K562 (cell line): ENCODE data around the gene SERPIND1. TPM values are rescaled to one million over a fixed set of nuclear protein-coding genes. Genes with fewer than 3 reads are reported as not detected.
A peak's percentile ranks its signal among the peaks of the same experiment; 100 is the strongest.

Source experiments
- NCOA2 ChIP-seq, 2 experiments: fragments of 450-650 bp; IDR thresholded peaks; 2 replicates each; pipeline ENCODE4 v1.6.1; 2018; ENCODE audit warnings: mild to moderate bottlenecking in 2 of 2, moderate library complexity in 1 of 2; ENCODE audit not compliant: partially characterized antibody in 2 of 2
- POLR2A ChIP-seq: fragments of 450-650 bp; conservative IDR thresholded peaks from 2 replicates; pipeline ENCODE4 v1.6.1; 2016
- RREB1 ChIP-seq: fragments of 250-450 bp; sonication (Bioruptor Pico); IDR thresholded peaks from 2 replicates; pipeline ENCODE4 v1.4.0; 2020
- ZNF511 ChIP-seq: sonication (generic); formaldehyde crosslinking; IDR thresholded peaks from 2 replicates; pipeline ENCODE4 v1.8.0; 2022; ENCODE audit warnings: mild to moderate bottlenecking, missing genetic modification reagents
- ZNF639 ChIP-seq, 2 experiments: fragments of 200-800 bp in 1 of 2; sonication (Bioruptor generic) in 1 of 2; sonication (generic) in 1 of 2; formaldehyde crosslinking in 1 of 2; IDR thresholded peaks in 1 of 2; conservative IDR thresholded peaks in 1 of 2; 2 replicates each; pipeline versions ENCODE4 v1.5.0 to v1.6.1; 2016 to 2020; ENCODE audit warnings: missing compliant biosample characterization in 1 of 2, missing genetic modification characterization in 1 of 2, missing genetic modification reagents in 1 of 2
- polyA plus RNA-seq, 8 experiments: library from polyadenylated mRNA; depleted of rRNA in 4 of 8; stranded (reverse) in 5 of 8; unstranded in 3 of 8; fragments of >200 nt; fragmentation: Nextera tagmentation in 2 of 8; fragmentation: Illumina TruSeq in 1 of 8; extraction: Ambion mirVana in 2 of 8; extraction: Trizol in 1 of 8; gene quantifications; 2 replicates each; pipeline versions ENCODE4 v1.2.1 to v1.2.3, GENCODE V29; 2011 to 2014; ENCODE audit warnings: inconsistent platforms in 1 of 8, missing spikeins in 1 of 8
- total RNA-seq, 7 experiments: library from RNA; depleted of rRNA in 6 of 7; stranded (reverse); fragments of >200 nt in 6 of 7; fragmentation: Illumina TruSeq in 2 of 7; extraction: Trizol in 2 of 7; gene quantifications; 2 replicates each; pipeline versions ENCODE4 v1.2.1 to v1.2.3, GENCODE V29; 2011 to 2021; ENCODE audit warnings: low replicate concordance in 1 of 7
- TF ChIP-seq, protein P1 (sequence below), 3 experiments: fragments of 200-800 bp in 1 of 3; fragments of 250-450 bp in 1 of 3; fragments of 450-650 bp in 1 of 3; sonication (Bioruptor Pico) in 1 of 3; sonication (Bioruptor generic) in 1 of 3; formaldehyde crosslinking in 1 of 3; IDR thresholded peaks; 2 replicates each; pipeline versions ENCODE4 v1.6.1 to v1.8.0; 2016 to 2022; ENCODE audit warnings: mild to moderate bottlenecking in 2 of 3, missing genetic modification characterization in 2 of 3, missing compliant biosample characterization in 1 of 3, moderate library complexity in 1 of 3

SERPIND1 gene
- total and polyA plus RNA-seq, 9 of the 15 experiments (the other 6 are each of a cell fraction or from before 2014, with no cell fraction given): 0.04 to 0.11 (median 0.09) TPM; not detected in 6

- TF ChIP-seq, protein P1, sequence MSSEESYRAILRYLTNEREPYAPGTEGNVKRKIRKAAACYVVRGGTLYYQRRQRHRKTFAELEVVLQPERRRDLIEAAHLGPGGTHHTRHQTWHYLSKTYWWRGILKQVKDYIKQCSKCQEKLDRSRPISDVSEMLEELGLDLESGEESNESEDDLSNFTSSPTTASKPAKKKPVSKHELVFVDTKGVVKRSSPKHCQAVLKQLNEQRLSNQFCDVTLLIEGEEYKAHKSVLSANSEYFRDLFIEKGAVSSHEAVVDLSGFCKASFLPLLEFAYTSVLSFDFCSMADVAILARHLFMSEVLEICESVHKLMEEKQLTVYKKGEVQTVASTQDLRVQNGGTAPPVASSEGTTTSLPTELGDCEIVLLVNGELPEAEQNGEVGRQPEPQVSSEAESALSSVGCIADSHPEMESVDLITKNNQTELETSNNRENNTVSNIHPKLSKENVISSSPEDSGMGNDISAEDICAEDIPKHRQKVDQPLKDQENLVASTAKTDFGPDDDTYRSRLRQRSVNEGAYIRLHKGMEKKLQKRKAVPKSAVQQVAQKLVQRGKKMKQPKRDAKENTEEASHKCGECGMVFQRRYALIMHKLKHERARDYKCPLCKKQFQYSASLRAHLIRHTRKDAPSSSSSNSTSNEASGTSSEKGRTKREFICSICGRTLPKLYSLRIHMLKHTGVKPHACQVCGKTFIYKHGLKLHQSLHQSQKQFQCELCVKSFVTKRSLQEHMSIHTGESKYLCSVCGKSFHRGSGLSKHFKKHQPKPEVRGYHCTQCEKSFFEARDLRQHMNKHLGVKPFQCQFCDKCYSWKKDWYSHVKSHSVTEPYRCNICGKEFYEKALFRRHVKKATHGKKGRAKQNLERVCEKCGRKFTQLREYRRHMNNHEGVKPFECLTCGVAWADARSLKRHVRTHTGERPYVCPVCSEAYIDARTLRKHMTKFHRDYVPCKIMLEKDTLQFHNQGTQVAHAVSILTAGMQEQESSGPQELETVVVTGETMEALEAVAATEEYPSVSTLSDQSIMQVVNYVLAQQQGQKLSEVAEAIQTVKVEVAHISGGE (CRISPR knock-in tag; IDR thresholded peaks at IDR 0.05): 0 out of 6 replicates have a peak, but pooled peaks of 1 of the 3 experiments have one; percentile 7
- TF ChIP-seq RREB1 (0 out of 2 replicates have a peak, but pooled peaks have one; percentile 72), POLR2A (0 out of 2 replicates have a peak, but pooled peaks have one; percentile 11), ZNF511 (CRISPR knock-in tag) (peak; percentile 73; the same call in 1 of the 2 replicates), NCOA2 (IDR thresholded peaks at IDR 0.05; ENCODE audit: partially characterized antibody in 2 of 2) (no peak), ZNF639 (CRISPR knock-in tag; conservative IDR thresholded peaks at IDR 0.05 in 1 of 2, IDR thresholded peaks at IDR 0.05 in 1 of 2) (no peak)
These were observed 29.1 kb downstream of the SERPIND1 start (continued) for GRCh38 chr22:20802922-20803553.
